Endothelial cell of umbilical vein (primary cell): ENCODE results near the gene TOR1AIP1.

Experiments
- CTCF ChIP-seq, 2 donors: IDR thresholded peaks; 1 replicate in 1 of 2; 2 replicates in 1 of 2; pipeline ENCODE4 v1.5.1; 2011; ENCODE audit warnings: low read length in 2 of 2, mild to moderate bottlenecking in 2 of 2, moderate library complexity in 2 of 2, control low read depth in 1 of 2, inconsistent platforms in 1 of 2, low read depth in 1 of 2; ENCODE audit not compliant: insufficient read depth in 1 of 2; ENCODE audit errors: extremely low read depth in 1 of 2
- EZH2 ChIP-seq: IDR thresholded peaks from 2 replicates; pipeline ENCODE4 v1.6.1; 2012; ENCODE audit warnings: borderline replicate concordance, low read depth, mild to moderate bottlenecking, moderate library complexity, low read length, inconsistent platforms; ENCODE audit not compliant: severe bottlenecking
- FOS ChIP-seq: IDR thresholded peaks from 2 replicates; pipeline ENCODE4 v1.6.1; 2011; ENCODE audit warnings: mild to moderate bottlenecking, low read length, moderate library complexity, borderline replicate concordance; ENCODE audit not compliant: insufficient read depth
- GATA2 ChIP-seq: IDR thresholded peaks from 2 replicates; pipeline ENCODE4 v1.7.0; 2011; ENCODE audit warnings: low read depth, mild to moderate bottlenecking, moderate library complexity, mixed read lengths, low read length; ENCODE audit not compliant: insufficient read length, insufficient read depth
- JUN ChIP-seq: IDR thresholded peaks from 2 replicates; pipeline ENCODE4 v1.6.1; 2011; ENCODE audit warnings: borderline replicate concordance, low read depth; ENCODE audit not compliant: insufficient read length, insufficient read depth
- MAX ChIP-seq: IDR thresholded peaks from 2 replicates; pipeline ENCODE4 v1.6.1; 2011; ENCODE audit not compliant: insufficient read depth, insufficient read length
- MYC ChIP-seq: IDR thresholded peaks from one replicate; pipeline ENCODE4 v1.6.1; 2011; ENCODE audit warnings: mild to moderate bottlenecking, low read depth, low read length
- POLR2A ChIP-seq: IDR thresholded peaks from 2 replicates; pipeline ENCODE4 v1.6.1; 2012; ENCODE audit warnings: low read depth, mild to moderate bottlenecking, control low read depth, low read length
- POLR2AphosphoS5 ChIP-seq: IDR thresholded peaks from 2 replicates; pipeline ENCODE4 v1.6.1; 2012; ENCODE audit warnings: low read depth, mild to moderate bottlenecking, control low read depth, low read length, moderate library complexity; ENCODE audit not compliant: insufficient read depth

- TF ChIP-seq POLR2A (no peak), CTCF (IDR thresholded peaks at IDR 0.05; ENCODE audit: extremely low read depth in 1 of 2, insufficient read depth in 1 of 2, low read depth in 1 of 2, low read length in 2 of 2) (no peak), EZH2 (no peak), POLR2AphosphoS5 (no peak), MAX (no peak), MYC (no peak), FOS (no peak), GATA2 (no peak), JUN (no peak)
Measured at GRCh38 chr1:179941454-179941853, 59.4 kb downstream of the TOR1AIP1 start.
